ELF-1 (cell line): ENCODE data around the gene LRPPRC.

Source experiments
- DNase-seq: peaks from one replicate; pipeline ENCODE4 v3.0.0-alpha.2; 2016; ENCODE audit warnings: low read depth, low spot score

Gene LRPPRC

DNA sequence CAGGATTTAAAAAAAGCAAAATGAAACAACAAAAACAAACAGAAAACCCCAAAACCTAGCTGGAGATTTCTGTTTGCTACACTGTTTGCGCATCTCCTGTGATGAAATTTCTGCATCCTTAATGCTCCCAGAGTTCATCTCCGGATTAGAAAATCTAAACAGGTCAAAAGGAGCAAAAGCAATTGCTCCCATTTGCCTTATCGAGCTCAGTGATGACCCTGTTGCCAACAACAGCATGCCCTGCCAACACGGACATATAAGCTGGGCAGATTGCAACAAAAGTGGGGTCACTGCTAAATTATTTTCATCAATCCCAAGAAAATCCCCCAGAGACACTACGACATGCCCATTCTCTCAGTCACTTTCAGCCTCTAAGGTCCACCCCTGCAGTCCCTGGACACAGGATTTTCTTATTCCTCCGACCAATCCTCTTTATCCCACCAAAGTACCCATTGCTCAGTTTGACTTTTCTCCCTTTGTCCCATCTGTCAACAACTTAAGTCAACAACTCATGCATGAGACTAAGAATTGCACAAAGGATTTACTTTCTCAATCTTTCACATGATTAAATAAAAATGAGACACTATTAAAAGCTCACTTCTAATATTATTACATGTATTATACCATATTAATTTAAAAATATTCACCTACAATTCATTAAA lies 89.2 kb downstream of the LRPPRC start:
- no peak for DNase-seq

DNA sequence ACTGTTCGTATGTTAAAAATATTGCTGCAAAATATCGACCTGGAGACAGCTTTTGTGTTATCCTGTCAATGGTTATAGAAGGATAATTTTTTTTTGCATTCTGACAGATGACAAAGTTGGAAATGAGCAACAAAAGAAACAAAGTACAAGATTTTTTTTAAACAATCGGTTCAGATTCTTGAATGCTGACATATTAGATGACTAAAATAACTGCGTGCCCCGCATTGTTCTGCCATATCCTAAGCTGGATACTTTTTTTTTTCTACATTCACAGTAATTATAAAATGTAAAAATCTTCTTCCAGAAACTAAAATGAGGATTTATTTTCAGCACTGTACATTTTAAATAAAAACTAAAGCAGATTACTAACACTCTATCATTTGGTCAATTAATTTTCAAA lies 89.9 kb downstream of the LRPPRC start:
- no peak for DNase-seq

- DNase-seq, result no peak
Observed at GRCh38 chr2:43905371-43905803, 90.4 kb downstream of the LRPPRC start.

- DNase-seq, result no peak
Observed at GRCh38 chr2:43899589-43899988, 96.2 kb downstream of the LRPPRC start.

DNA sequence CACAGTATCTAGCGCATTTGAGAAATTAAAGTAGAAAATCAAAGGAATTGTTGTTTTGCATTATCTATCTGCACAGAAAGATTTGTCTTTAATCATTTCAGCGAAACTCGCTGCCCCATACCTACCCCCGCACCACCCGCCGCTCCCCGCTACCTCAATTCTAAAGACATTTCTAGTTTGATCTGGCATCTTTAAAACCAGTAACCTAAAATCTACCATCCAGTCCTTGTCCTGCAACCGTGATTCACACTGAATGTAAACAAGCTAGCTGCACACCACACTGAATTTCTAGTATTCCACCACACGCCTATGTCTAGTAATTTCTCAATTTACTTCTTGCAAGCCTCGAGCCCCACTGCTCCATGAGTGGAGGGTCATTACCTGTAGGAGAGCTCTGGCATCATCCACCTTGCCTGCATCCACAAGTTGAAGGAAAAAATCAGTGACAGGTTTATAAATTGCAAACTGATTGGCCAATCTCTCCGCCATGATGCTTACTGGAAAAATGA lies 96.9 kb downstream of the LRPPRC start:
- DNase-seq, result no peak

GRCh38 chr2:43898134-43898837 lies 97.5 kb downstream of the LRPPRC start:
- DNase-seq, result peak; percentile 23

GRCh38 chr2:43897492-43897891 lies 98.3 kb downstream of the LRPPRC start:
- no peak for DNase-seq

DNA sequence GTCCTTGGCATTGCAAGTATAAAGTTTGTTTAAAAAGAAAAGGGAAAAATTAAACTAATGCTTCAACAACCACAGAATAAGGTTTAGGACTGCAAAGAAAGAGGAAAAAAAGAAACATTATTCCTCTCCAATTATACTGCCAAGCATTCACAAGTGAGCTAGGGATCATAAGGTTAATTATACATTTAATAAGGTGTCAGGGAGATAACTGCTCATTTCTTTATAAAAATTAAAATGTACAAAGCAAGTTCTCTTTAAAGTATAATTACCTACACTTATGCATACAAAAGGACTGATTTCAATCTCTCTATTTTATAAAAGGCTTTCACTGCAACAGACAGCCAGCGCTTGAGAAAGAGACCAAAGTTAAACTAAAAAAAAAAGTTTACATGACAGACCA lies 98.9 kb downstream of the LRPPRC start:
- no peak for DNase-seq

DNA sequence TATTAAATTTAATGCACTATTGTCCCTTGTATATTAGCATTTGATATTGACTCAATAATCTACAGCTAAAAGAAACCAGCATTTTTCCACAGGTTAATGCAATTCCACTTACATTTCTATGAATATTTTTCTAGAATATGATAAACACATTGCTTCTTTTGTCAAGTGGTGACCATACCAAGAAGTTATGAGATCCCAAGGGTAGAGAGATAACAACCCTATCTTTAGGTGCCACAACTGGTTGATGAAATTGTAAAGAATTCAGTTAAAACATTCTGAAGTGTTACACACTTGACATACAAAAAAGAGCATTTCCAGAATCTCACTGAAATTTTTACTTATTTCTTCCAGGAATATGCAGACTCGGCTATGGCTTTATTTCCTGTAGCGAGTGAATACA lies 101.0 kb downstream of the LRPPRC start:
- DNase-seq, result no peak

DNA sequence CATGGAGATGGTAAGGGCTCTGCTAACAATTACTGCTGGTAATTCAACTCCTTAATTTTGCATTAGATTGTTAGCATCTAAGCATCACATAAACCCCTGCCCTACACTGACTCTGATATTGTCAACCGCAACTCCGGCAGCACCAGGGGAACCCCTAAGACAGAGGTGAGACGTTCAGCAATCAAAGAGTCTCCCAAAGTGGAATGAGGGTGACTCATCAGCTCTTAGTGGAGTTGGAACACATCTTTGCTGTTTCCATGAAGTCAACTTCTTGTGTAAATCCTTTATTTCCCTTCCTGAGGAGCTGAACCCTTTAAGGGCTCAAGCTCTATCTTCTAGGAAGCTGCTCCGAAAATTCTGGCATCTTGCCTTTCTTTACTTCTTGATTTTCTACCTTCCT lies 104.9 kb downstream of the LRPPRC start:
- DNase-seq, result no peak

DNA sequence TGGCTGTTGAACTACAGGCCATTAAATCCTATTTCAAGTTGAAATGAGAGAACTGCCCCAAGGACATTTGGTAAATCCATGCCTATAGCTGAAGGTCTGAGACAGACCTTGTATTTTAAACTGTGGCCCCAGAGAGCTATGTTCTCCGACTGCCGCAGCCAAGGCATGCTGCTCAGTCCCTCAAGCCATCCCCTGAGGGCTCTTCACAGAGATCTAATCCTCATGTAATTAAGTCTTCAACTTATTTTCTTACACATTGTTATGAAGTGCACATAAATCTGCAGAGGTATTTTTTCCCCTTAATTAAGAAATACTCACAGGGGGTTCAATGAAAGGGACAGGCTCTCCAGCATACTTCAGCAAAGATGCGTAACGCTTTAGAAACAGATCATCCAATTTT lies 106.4 kb downstream of the LRPPRC start:
- DNase-seq, result no peak

GRCh38 chr2:43887176-43887575 lies 108.6 kb downstream of the LRPPRC start:
- no peak for DNase-seq

GRCh38 chr2:43885132-43885632 lies 110.6 kb downstream of the LRPPRC start:
- DNase-seq, result no peak

GRCh38 chr2:43884689-43885088 lies 111.1 kb downstream of the LRPPRC start:
- no peak for DNase-seq

DNA sequence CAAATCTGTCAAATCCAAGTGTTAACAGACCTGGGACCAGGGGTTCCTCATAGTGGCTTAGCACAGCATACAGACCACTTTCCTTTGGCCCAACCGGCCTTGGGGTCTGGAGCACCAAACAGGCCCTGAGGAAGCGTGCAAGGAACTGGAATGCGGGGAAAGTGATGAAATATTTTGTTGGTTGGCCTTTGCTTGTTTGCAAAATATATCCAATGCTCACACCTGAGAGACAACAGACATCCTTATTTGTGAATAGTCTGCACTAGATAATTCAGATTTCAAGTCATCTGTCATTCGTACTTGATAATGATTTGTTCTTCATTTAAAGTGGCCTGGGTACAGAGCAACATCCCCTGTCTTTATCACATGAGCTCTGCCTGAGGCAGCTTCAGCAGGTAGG lies 113.5 kb downstream of the LRPPRC start:
- peak; percentile 52 for DNase-seq

GRCh38 chr2:43880952-43881351 lies 114.8 kb downstream of the LRPPRC start:
- no peak for DNase-seq

DNA sequence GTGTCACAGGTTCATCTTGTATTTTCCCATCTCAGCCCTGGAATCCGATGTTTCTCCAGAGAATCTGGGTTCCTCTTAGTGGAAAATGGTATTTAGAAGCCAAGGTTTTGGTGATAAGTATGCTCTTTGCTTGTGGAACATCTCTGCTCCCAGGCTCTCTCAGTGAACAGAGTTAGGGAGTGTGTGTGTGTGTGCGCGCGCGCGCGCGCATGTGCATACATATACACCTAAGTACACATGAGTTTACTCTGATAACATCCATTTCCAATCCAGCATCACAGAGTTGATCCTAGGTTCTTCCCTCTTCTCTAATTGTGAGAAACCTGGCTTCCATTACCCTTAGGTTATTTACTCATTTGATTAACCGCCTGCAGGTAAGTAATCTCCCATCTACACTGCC lies 115.3 kb downstream of the LRPPRC start:
- DNase-seq, result no peak

GRCh38 chr2:43879261-43879660 lies 116.5 kb downstream of the LRPPRC start:
- DNase-seq, result no peak

- peak; percentile 84 for DNase-seq
Observed at GRCh38 chr2:43877782-43878464, 117.9 kb downstream of the LRPPRC start.

DNA sequence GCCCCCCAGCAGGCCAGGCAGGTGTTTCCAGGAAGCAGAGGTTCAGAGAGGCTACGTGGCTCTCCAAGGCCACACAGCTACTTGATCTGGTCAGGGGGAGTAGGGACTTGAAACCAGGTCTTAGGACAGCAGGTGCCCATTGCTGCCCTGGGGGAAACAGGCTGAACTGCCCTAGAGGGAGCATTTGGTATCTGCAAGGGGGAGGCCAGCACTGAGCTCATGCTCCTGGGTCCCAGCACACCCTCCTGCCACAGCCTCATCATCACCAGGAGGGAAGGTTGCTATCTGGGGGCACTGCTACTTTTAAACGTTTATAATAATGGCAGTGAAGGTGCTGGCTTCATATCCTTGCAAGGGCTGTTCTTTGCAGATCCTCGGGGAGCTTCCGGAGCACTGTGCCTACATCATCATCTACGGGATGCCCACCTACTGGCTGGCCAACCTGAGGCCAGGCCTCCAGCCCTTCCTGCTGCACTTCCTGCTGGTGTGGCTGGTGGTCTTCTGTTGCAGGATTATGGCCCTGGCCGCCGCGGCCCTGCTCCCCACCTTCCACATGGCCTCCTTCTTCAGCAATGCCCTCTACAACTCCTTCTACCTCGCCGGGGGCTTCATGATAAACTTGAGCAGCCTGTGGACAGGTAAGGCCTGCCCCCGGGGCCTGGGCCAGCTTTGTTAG lies 120.9 kb downstream of the LRPPRC start:
- no peak for DNase-seq

DNA sequence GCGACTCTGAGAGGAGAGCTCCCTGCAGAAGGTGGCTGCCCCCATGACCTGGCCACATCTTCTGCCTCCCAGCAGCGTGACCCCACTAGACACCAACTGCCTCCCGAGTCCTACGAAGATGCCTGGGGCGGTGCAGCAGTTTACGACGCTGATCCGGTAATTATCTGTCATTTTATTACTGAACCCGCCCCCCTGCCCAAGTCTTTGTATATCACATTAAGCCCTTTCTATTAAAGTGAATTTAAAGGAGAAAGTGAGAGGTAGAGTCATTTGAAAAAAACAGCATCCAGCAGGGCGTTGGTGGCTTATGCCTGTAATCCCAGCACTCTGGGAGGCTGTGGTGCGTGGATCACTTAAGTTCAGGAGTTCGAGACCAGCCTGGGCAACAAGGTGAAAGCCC lies 123.6 kb downstream of the LRPPRC start:
- no peak for DNase-seq

- no peak for DNase-seq
Observed at GRCh38 chr2:43855292-43855691, 140.5 kb downstream of the LRPPRC start.
